CD4-positive, alpha-beta T cell (primary cell): Measurements from ENCODE around the gene AVEN. TPM values are rescaled to one million over a fixed set of nuclear protein-coding genes. Genes with fewer than 3 reads are reported as not detected.

ENCODE experiments used
- ATAC-seq: fragments of 200-7000 bp; cut with Tn5 transposase; one replicate; pipeline ENCODE4 v1.10.0; 2022; ENCODE audit warnings: mild to moderate bottlenecking; ENCODE audit not compliant: poor library complexity
- CTCF ChIA-PET: fragments of 350-600 bp; sonication (Branson Sonifier 250); formaldehyde crosslinking; loops from one replicate; lab custom pipeline; 2021; ENCODE audit warnings: antibody characterized with exemption, inconsistent platforms; lab: Charles Lee
- POLR2A ChIA-PET: fragments of 350-600 bp; sonication (Branson Sonifier 250); formaldehyde crosslinking; loops from one replicate; lab custom pipeline; 2021; ENCODE audit warnings: antibody characterized with exemption, inconsistent platforms; lab: Charles Lee
- DNase-seq, 14 experiments: peaks; one replicate each; pipeline ENCODE4 v3.0.0-alpha.2; 2013 to 2020; ENCODE audit warnings: mixed read lengths in 2 of 14
- H3K27ac ChIP-seq, 2 donors: one replicate each; pipeline versions ENCODE4 v1.5.1 to v1.7.0; 2013; ENCODE audit warnings: low read length in 2 of 2, low read depth in 1 of 2, mild to moderate bottlenecking in 1 of 2
- H3K27me3 ChIP-seq, 2 experiments: 1 replicate in 1 of 2; 2 replicates in 1 of 2; pipeline versions ENCODE4 v1.6.1 to v1.7.0; 2013; ENCODE audit warnings: low read length in 2 of 2, control low read depth in 1 of 2, mild to moderate bottlenecking in 1 of 2, moderate library complexity in 1 of 2; ENCODE audit not compliant: insufficient read depth in 2 of 2, control insufficient read depth in 1 of 2
- H3K36me3 ChIP-seq: one replicate; pipeline ENCODE4 v1.6.1; 2013; ENCODE audit warnings: low read length, control low read depth; ENCODE audit not compliant: insufficient read depth
- H3K4me1 ChIP-seq: one replicate; pipeline ENCODE4 v1.6.1; 2013; ENCODE audit warnings: low read length, control low read depth; ENCODE audit not compliant: insufficient read depth
- H3K4me3 ChIP-seq: one replicate; pipeline ENCODE4 v1.5.1; 2013; ENCODE audit warnings: mild to moderate bottlenecking, low read length, moderate library complexity
- H3K9me3 ChIP-seq, 2 experiments: 1 replicate in 1 of 2; 2 replicates in 1 of 2; pipeline versions ENCODE4 v1.6.1 to v1.7.0; 2013; ENCODE audit warnings: low read length in 2 of 2, mild to moderate bottlenecking in 2 of 2, control low read depth in 1 of 2, moderate library complexity in 1 of 2; ENCODE audit not compliant: control insufficient read depth in 1 of 2, insufficient read depth in 1 of 2
- H3K27ac Mint-ChIP-seq: one replicate; pipeline ENCODE4 v1.8.0; 2020; ENCODE audit warnings: mixed read lengths
- H3K27me3 Mint-ChIP-seq: one replicate; pipeline ENCODE4 v1.8.0; 2021; ENCODE audit warnings: mixed read lengths
- H3K36me3 Mint-ChIP-seq: one replicate; pipeline ENCODE4 v1.8.0; 2021; ENCODE audit warnings: low read depth, mixed read lengths
- H3K4me1 Mint-ChIP-seq: one replicate; pipeline ENCODE4 v1.8.0; 2021; ENCODE audit warnings: low read depth, mixed read lengths
- H3K4me3 Mint-ChIP-seq: one replicate; pipeline ENCODE4 v1.8.0; 2020; ENCODE audit warnings: mild to moderate bottlenecking, mixed read lengths
- H3K9me3 Mint-ChIP-seq: one replicate; pipeline ENCODE4 v1.8.0; 2020; ENCODE audit warnings: mixed read lengths
- intact Hi-C, 2 experiments: fragments of 100-400 bp; cut with DNase I in 1 of 2; cut with micrococcal nuclease in 1 of 2; formaldehyde crosslinking; loops; one replicate each; pipeline versions ENCODE4 v1.15.1 to v1.9.0; 2023 to 2025; cut with DNase I, micrococcal nuclease
- total RNA-seq, 174 experiments: library from RNA in 2 of 174; stranded (reverse) in 2 of 174; gene quantifications; one replicate each; pipeline ENCODE4 v1.2.3 and lab custom pipeline; 2021 to 2026
- TF ChIP-seq, protein P1 (sequence below): fragments of 200-600 bp; IDR thresholded peaks from one replicate; pipeline ENCODE4 v1.8.0; 2022; ENCODE audit warnings: antibody characterized with exemption, mild to moderate bottlenecking

The AVEN gene
- total RNA-seq, 2 experiments from 2014 or later: 4.5 to 4.9 TPM

GRCh38 chr15:34064438-34064837 lies 25.4 kb upstream of the AVEN start:
- DNase-seq (no peak), ATAC-seq (no peak)
- H3K27ac ChIP-seq: no peak overlapping the region
- intact Hi-C loops: no loop called here
- H3K9me3 ChIP-seq: no peaks in the 10 kb centered on the region
- ChIA-PET CTCF (no interaction called here), POLR2A (no interaction called here)
- no peak overlapping the region for H3K27ac Mint-ChIP-seq
- no peak overlapping the region for H3K4me3 Mint-ChIP-seq
- H3K36me3 ChIP-seq: no peaks in the 10 kb centered on the region
- no peaks in the 10 kb centered on the region for H3K27me3 ChIP-seq
- no peaks in the 10 kb centered on the region for H3K4me1 Mint-ChIP-seq
- H3K4me1 ChIP-seq: no peaks in the 10 kb centered on the region
- H3K36me3 Mint-ChIP-seq: no peaks in the 10 kb centered on the region
- no peaks in the 10 kb centered on the region for H3K9me3 Mint-ChIP-seq
- no peak overlapping the region for H3K4me3 ChIP-seq
- TF ChIP-seq, protein P1, sequence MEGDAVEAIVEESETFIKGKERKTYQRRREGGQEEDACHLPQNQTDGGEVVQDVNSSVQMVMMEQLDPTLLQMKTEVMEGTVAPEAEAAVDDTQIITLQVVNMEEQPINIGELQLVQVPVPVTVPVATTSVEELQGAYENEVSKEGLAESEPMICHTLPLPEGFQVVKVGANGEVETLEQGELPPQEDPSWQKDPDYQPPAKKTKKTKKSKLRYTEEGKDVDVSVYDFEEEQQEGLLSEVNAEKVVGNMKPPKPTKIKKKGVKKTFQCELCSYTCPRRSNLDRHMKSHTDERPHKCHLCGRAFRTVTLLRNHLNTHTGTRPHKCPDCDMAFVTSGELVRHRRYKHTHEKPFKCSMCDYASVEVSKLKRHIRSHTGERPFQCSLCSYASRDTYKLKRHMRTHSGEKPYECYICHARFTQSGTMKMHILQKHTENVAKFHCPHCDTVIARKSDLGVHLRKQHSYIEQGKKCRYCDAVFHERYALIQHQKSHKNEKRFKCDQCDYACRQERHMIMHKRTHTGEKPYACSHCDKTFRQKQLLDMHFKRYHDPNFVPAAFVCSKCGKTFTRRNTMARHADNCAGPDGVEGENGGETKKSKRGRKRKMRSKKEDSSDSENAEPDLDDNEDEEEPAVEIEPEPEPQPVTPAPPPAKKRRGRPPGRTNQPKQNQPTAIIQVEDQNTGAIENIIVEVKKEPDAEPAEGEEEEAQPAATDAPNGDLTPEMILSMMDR: no peak
- H3K27me3 Mint-ChIP-seq: no peaks in the 10 kb centered on the region

DNA sequence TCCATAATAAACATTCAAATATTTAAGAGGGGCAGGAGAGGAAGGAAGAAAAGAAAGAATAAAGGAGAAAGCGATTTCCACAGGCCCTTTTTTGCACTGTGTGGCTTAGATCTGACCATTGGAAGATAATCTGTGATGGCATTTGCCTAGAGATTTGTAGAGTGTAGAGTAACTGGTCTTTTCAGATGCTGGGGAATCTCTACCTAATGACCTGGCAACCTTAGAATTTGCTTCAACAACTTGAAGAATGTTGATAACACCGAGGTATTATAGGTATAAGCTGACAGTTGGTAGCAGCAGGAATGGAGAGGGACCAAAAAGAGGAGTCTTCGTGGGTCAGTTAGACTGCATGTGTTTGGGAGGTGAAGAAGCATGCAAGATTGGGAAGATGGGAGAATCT lies 20.9 kb upstream of the AVEN start:
- intact Hi-C loops: loop anchor here in 1 of 2 experiments (2.0 kb wide), 1 partner anchor 307 kb away; the partner anchor contains the start of gene LPCAT4
- no peaks in the 10 kb centered on the region for H3K4me1 Mint-ChIP-seq
- TF ChIP-seq, protein P1: no peak
- Histone ChIP-seq H3K9me3 (no peaks in the 10 kb centered on the region), H3K27ac (no peak overlapping the region), H3K36me3 (no peaks in the 10 kb centered on the region), H3K4me1 (no peaks in the 10 kb centered on the region), H3K27me3 (no peaks in the 10 kb centered on the region), H3K4me3 (no peak overlapping the region)
- no peak for DNase-seq
- POLR2A ChIA-PET: no interaction called here
- H3K9me3 Mint-ChIP-seq: no peaks in the 10 kb centered on the region
- CTCF ChIA-PET: interaction anchor here (1.1 to 2.7 kb wide), 2 partner anchors 26 to 150 kb away, joined by 3 to 8 read pairs; partner anchors contain the start of gene KATNBL1
- no peak overlapping the region for H3K27ac Mint-ChIP-seq
- ATAC-seq: no peak
- no peak overlapping the region for H3K4me3 Mint-ChIP-seq
- no peaks in the 10 kb centered on the region for H3K36me3 Mint-ChIP-seq
- H3K27me3 Mint-ChIP-seq: no peaks in the 10 kb centered on the region

GRCh38 chr15:34059476-34059875 lies 20.5 kb upstream of the AVEN start:
- Mint-ChIP-seq H3K4me3 (no peak overlapping the region), H3K4me1 (no peaks in the 10 kb centered on the region)

More at GRCh38 chr15:34059476-34059875, 20.5 kb upstream of the AVEN start:
- Mint-ChIP-seq H3K36me3 (no peaks in the 10 kb centered on the region), H3K27me3 (no peaks in the 10 kb centered on the region), H3K9me3 (no peaks in the 10 kb centered on the region), H3K27ac (no peak overlapping the region)
- ChIA-PET CTCF (interaction anchor here (1.1 to 2.7 kb wide), 2 partner anchors 26 to 150 kb away, joined by 3 to 8 read pairs; partner anchors contain the start of gene KATNBL1), POLR2A (no interaction called here)
- no peaks in the 10 kb centered on the region for H3K4me1 ChIP-seq
- TF ChIP-seq, protein P1: no peak
- no peak overlapping the region for H3K4me3 ChIP-seq
- no peaks in the 10 kb centered on the region for H3K36me3 ChIP-seq
- no peaks in the 10 kb centered on the region for H3K9me3 ChIP-seq
- no peak overlapping the region for H3K27ac ChIP-seq
- ATAC-seq (no peak), DNase-seq (no peak)
- no peaks in the 10 kb centered on the region for H3K27me3 ChIP-seq
- intact Hi-C loops: no loop called here
